ENCODE measurements around the gene ASGR2.
"Not testable (repeated sequence)": the region's sequence is repeated elsewhere in the genome, so short reads cannot be mapped to it uniquely, and the experiment has no call there.

ASGR2 gene

GRCh38 chr17:7101531-7101930 lies 13.1 kb downstream of the ASGR2 start:
- in situ Hi-C loops (cut with MboI; ENCODE audit: low sequenced_read_pairs): no loop called here

GRCh38 chr17:7100641-7101379 lies 13.8 kb downstream of the ASGR2 start:
- in situ Hi-C loops (cut with MboI; ENCODE audit: low sequenced_read_pairs): not testable (repeated sequence)

GRCh38 chr17:7098802-7099459 lies 15.7 kb downstream of the ASGR2 start:
- in situ Hi-C loops (cut with MboI; ENCODE audit: low sequenced_read_pairs): no loop called here

- in situ Hi-C loops (cut with MboI; ENCODE audit: low sequenced_read_pairs): no loop called here
Observed at GRCh38 chr17:7097940-7098339, 16.7 kb downstream of the ASGR2 start.

- in situ Hi-C loops (cut with MboI; ENCODE audit: low sequenced_read_pairs): no loop called here
Observed at GRCh38 chr17:7095625-7096024, 19.0 kb downstream of the ASGR2 start.

GRCh38 chr17:7094652-7095019 lies 20.0 kb downstream of the ASGR2 start:
- in situ Hi-C loops (cut with MboI; ENCODE audit: low sequenced_read_pairs): no loop called here

GRCh38 chr17:7091311-7092005 lies 23.2 kb downstream of the ASGR2 start:
- in situ Hi-C loops (cut with MboI; ENCODE audit: low sequenced_read_pairs): not testable (repeated sequence)

- in situ Hi-C loops (cut with MboI; ENCODE audit: low sequenced_read_pairs): not testable (repeated sequence)
Observed at GRCh38 chr17:7089570-7089969, 25.1 kb downstream of the ASGR2 start.

- in situ Hi-C loops (cut with MboI; ENCODE audit: low sequenced_read_pairs): not testable (repeated sequence)
Observed at GRCh38 chr17:7088442-7088841, 26.2 kb downstream of the ASGR2 start.

- in situ Hi-C loops (cut with MboI; ENCODE audit: low sequenced_read_pairs): no loop called here
Observed at GRCh38 chr17:7084088-7084487, 30.5 kb downstream of the ASGR2 start.

GRCh38 chr17:7083592-7083991 lies 31.0 kb downstream of the ASGR2 start:
- in situ Hi-C loops (cut with MboI; ENCODE audit: low sequenced_read_pairs): no loop called here

GRCh38 chr17:7081341-7082062 lies 33.1 kb downstream of the ASGR2 start:
- in situ Hi-C loops (cut with MboI; ENCODE audit: low sequenced_read_pairs): no loop called here

- in situ Hi-C loops (cut with MboI; ENCODE audit: low sequenced_read_pairs): no loop called here
Observed at GRCh38 chr17:7080456-7081041, 34.1 kb downstream of the ASGR2 start.

GRCh38 chr17:7079581-7080455 lies 34.8 kb downstream of the ASGR2 start, which contains the start of gene CLEC10A:
TSS of gene CLEC10A (minus strand) at chr17:7080251. CDS start at chr17:7078812, 1,439 bp downstream.
- in situ Hi-C loops (cut with MboI; ENCODE audit: low sequenced_read_pairs): no loop called here

- in situ Hi-C loops (cut with MboI; ENCODE audit: low sequenced_read_pairs): no loop called here
Observed at GRCh38 chr17:7078711-7079110, 35.9 kb downstream of the ASGR2 start.

- in situ Hi-C loops (cut with MboI; ENCODE audit: low sequenced_read_pairs): no loop called here
Observed at GRCh38 chr17:7077911-7078546, 36.6 kb downstream of the ASGR2 start.

GRCh38 chr17:7074931-7075330 lies 39.7 kb downstream of the ASGR2 start:
- in situ Hi-C loops (cut with MboI; ENCODE audit: low sequenced_read_pairs): no loop called here

GRCh38 chr17:7072406-7072805 lies 42.2 kb downstream of the ASGR2 start:
- in situ Hi-C loops (cut with MboI; ENCODE audit: low sequenced_read_pairs): no loop called here

- in situ Hi-C loops (cut with MboI; ENCODE audit: low sequenced_read_pairs): no loop called here
Observed at GRCh38 chr17:7070712-7071111, 43.9 kb downstream of the ASGR2 start.
